ENCODE measurements around the gene PRDX2. TPM values are rescaled to one million over a fixed set of nuclear protein-coding genes. Genes with fewer than 3 reads are reported as not detected.
"Not testable (repeated sequence)": the region's sequence is repeated elsewhere in the genome, so short reads cannot be mapped to it uniquely, and the experiment has no call there.

The PRDX2 gene
- 187 and 189 TPM in 2 replicates for polyA plus RNA-seq (2013)

DNA sequence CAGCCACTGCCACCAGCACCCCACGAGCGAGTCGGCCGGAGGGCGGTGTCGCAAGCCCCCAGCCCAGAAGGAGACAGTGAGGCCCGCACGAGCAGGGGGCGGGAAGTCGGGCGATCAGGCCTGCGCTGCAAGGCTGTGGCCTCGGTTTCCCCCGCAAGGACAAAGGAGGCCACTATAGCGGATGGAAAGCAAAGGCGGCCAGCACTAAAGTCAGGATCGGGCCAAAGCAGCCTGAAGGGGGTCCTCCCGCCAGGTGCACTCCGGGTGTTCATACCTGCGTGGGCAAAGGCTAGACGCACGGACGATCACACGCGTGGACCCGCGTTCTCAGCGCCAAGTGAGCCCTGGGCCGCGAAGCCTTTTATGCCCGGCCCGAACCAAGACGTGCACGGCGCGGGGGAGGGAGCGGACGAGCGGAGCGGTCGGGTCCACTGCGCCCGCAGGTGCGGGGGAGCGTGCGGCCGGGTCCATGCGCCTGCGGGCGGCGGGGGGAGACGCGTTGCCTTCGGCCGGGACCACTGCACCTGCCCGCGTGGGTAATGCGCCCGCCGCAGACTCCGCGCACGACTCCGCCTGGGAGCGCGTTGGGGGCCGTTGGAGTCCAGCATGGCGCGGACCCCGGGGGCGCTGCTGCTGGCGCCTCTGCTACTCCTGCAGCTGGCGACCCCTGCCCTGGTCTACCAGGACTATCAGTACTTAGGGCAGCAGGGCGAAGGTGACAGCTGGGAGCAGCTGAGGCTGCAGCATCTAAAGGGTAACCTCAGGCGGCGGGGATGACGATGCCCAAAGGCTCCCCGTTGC, at the start of gene PRDX2, which contains the start of gene THSD8:
TSS of gene PRDX2 (minus strand) at position 335 of the 801 bp plus-strand sequence. CDS start 539 bp downstream, outside the sequence.
TSS of gene THSD8 (plus strand) at position 604 of the 801 bp plus-strand sequence. CDS start at position 607, 3 bp downstream.
- H3K36me3 ChIP-seq (ENCODE audit: control insufficient read depth in 1 of 2, insufficient read depth in 2 of 2, low read length in 2 of 2), result peaks cover 17% of the 10 kb centered on the region in 2 experiments
- H2BK120ac ChIP-seq (ENCODE audit: insufficient read depth, low read length, poor library complexity), result peak within 1 kb of the TSS; percentile 0
- H3K27me3 ChIP-seq (ENCODE audit: insufficient read depth, low read length), result no peaks in the 10 kb centered on the region
- H3K4me2 ChIP-seq (ENCODE audit: low read length), result peak within 1 kb of the TSS; percentile 92
- H3K9ac ChIP-seq (ENCODE audit: low read length), result peak within 1 kb of the TSS; percentile 87
- peak within 1 kb of the TSS; percentile 25 for H3K14ac ChIP-seq (ENCODE audit: low read length)
- H3K79me1 ChIP-seq (ENCODE audit: low read length), result peaks cover 11% of the 10 kb centered on the region
- no peak within 1 kb of the TSS for H2BK5ac ChIP-seq (ENCODE audit: low read depth, low read length, poor library complexity)
- H4K12ac ChIP-seq (ENCODE audit: low read depth, low read length), result peak within 1 kb of the TSS; percentile 3
- H2BK12ac ChIP-seq (ENCODE audit: low read length), result no peak within 1 kb of the TSS
- peak in 1 of 2 donors; percentile 84 for DNase-seq
- H3K79me2 ChIP-seq (ENCODE audit: control insufficient read depth, insufficient read depth, low read length, poor library complexity), result peaks cover 8% of the 10 kb centered on the region
- H3K4me1 ChIP-seq (ENCODE audit: control insufficient read depth in 1 of 2, insufficient read depth in 2 of 2, low read length in 2 of 2), result peaks cover 6 to 15% of the 10 kb centered on the region in 2 experiments
- WGBS (ENCODE audit: extremely low coverage, insufficient coverage, insufficient read length), result no CpG with 5 or more reads among the region's 78 CpGs
- H3K9me3 ChIP-seq (ENCODE audit: insufficient read depth, low read depth, low read length), result no peaks in the 10 kb centered on the region
- no peak within 1 kb of the TSS for H3K23ac ChIP-seq (ENCODE audit: low read length)
- H4K8ac ChIP-seq (ENCODE audit: low read depth, low read length), result peak within 1 kb of the TSS; percentile 63
- H3K18ac ChIP-seq (ENCODE audit: low read length), result peak within 1 kb of the TSS; percentile 13
- no peak within 1 kb of the TSS for H2AK5ac ChIP-seq (ENCODE audit: low read length)
- H4K91ac ChIP-seq (ENCODE audit: low read depth, low read length), result peak within 1 kb of the TSS; percentile 54
- H3K4ac ChIP-seq (ENCODE audit: low read depth, low read length), result peak within 1 kb of the TSS; percentile 20
- peak within 1 kb of the TSS; percentile 88 for H2AFZ ChIP-seq (ENCODE audit: insufficient read depth, low read length, poor library complexity)
- H3K27ac ChIP-seq (ENCODE audit: low read depth, low read length), result no peak within 1 kb of the TSS
- peak within 1 kb of the TSS; percentile 94 for H3K4me3 ChIP-seq (ENCODE audit: low read depth, low read length)

DNA sequence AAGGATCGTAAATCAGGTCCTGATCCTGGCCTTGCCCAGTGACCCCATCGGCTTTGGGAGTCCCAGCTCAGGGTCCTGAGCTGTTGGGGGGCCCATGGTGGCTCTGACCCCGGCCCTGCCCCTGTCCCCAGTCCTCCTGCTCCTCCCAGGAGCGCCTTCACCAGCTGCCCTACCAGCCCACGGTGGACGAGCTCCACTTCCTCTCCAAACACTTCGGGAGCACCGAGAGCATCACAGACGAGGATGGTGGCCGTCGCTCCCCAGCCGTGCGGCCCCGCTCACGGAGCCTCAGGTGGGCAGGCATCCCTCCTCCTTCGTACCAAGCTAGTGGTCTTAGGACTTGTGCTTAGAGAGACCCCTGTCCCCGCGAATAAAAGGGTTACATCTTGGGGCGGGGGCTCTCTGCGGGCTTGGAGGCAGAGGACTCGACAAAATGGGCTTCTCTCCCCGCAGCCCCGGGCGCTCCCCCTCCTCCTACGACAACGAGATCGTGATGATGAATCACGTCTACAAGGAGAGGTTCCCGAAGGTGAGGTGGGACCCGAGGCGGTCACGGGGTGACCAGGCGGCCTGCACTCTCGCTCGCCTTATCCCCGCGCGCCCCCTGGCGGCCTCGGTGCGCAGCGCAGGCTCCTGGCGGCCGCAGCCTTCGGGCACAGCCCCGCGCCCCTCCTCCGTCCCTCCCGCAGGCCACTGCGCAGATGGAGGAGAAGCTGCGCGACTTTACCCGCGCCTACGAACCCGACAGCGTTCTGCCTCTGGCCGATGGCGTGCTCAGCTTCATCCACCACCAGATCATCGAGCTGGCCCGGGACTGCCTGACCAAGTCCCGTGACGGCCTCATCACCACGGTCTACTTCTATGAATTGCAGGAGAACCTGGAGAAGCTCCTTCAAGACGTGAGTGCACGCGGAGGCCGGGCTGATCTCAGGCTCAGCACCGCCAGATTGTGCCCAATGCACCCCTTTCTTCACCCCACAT, 45.8 kb upstream of the PRDX2 start:
- H3K79me2 ChIP-seq (ENCODE audit: control insufficient read depth, insufficient read depth, low read length, poor library complexity), result no peaks in the 10 kb centered on the region
- H3K79me1 ChIP-seq (ENCODE audit: low read length), result no peaks in the 10 kb centered on the region
- H3K4me1 ChIP-seq (ENCODE audit: control insufficient read depth in 1 of 2, insufficient read depth in 2 of 2, low read length in 2 of 2), result peaks cover 0 to 3% of the 10 kb centered on the region in 2 experiments
- H3K4me3 ChIP-seq (ENCODE audit: low read depth, low read length), result no peak overlapping the region
- no peak overlapping the region for H3K23ac ChIP-seq (ENCODE audit: low read length)
- H3K14ac ChIP-seq (ENCODE audit: low read length), result no peak overlapping the region
- H3K4me2 ChIP-seq (ENCODE audit: low read length), result peak overlapping the region; percentile 57
- no peak overlapping the region for H2BK5ac ChIP-seq (ENCODE audit: low read depth, low read length, poor library complexity)
- H3K9ac ChIP-seq (ENCODE audit: low read length), result no peak overlapping the region
- DNase-seq, result peak; percentile 82 to 90
- peak overlapping the region; percentile 8 for H4K8ac ChIP-seq (ENCODE audit: low read depth, low read length)
- no peak overlapping the region for H2BK12ac ChIP-seq (ENCODE audit: low read length)
- no peak overlapping the region for H4K12ac ChIP-seq (ENCODE audit: low read depth, low read length)
- H4K91ac ChIP-seq (ENCODE audit: low read depth, low read length), result no peak overlapping the region
- WGBS (ENCODE audit: extremely low coverage, insufficient coverage, insufficient read length), result no CpG with 5 or more reads among the region's 69 CpGs
- no peak overlapping the region for H2BK120ac ChIP-seq (ENCODE audit: insufficient read depth, low read length, poor library complexity)
- no peak overlapping the region for H2AK5ac ChIP-seq (ENCODE audit: low read length)
- peak overlapping the region; percentile 57 for H2AFZ ChIP-seq (ENCODE audit: insufficient read depth, low read length, poor library complexity)
- no peaks in the 10 kb centered on the region for H3K36me3 ChIP-seq (ENCODE audit: control insufficient read depth in 1 of 2, insufficient read depth in 2 of 2, low read length in 2 of 2)
- no peaks in the 10 kb centered on the region for H3K27me3 ChIP-seq (ENCODE audit: insufficient read depth, low read length)
- peaks cover 3% of the 10 kb centered on the region for H3K9me3 ChIP-seq (ENCODE audit: insufficient read depth, low read depth, low read length)
- H3K27ac ChIP-seq (ENCODE audit: low read depth, low read length), result no peak overlapping the region
- H3K18ac ChIP-seq (ENCODE audit: low read length), result no peak overlapping the region
- H3K4ac ChIP-seq (ENCODE audit: low read depth, low read length), result no peak overlapping the region

DNA sequence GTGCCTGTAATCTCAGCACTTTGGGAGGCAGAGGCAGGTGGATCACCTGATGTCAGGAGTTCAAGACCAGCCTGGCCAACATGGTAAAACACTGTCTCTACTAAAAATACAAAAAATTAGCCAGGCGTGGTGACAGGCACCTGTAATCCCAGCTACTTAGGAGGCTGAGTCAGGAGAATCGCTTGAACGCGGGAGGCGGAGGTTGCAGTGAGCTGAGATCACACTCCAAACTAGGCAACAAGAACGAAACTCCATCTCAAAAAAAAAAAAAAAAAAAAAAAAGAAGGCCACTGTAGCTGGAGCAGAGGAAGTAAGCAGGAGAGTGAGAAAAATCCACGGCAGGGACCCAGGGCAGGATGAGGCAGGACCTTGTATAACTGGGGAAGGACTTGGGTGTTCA, 45.0 kb upstream of the PRDX2 start:
- not testable (repeated sequence) for H4K12ac ChIP-seq (ENCODE audit: low read depth, low read length); H4K91ac ChIP-seq (ENCODE audit: low read depth, low read length); H3K23ac ChIP-seq (ENCODE audit: low read length); H3K36me3 ChIP-seq (ENCODE audit: control insufficient read depth in 1 of 2, insufficient read depth in 2 of 2, low read length in 2 of 2); H3K4me3 ChIP-seq (ENCODE audit: low read depth, low read length); H4K8ac ChIP-seq (ENCODE audit: low read depth, low read length); H2BK12ac ChIP-seq (ENCODE audit: low read length); H3K27me3 ChIP-seq (ENCODE audit: insufficient read depth, low read length); H3K4me2 ChIP-seq (ENCODE audit: low read length); H3K79me2 ChIP-seq (ENCODE audit: control insufficient read depth, insufficient read depth, low read length, poor library complexity); H2AK5ac ChIP-seq (ENCODE audit: low read length); H3K79me1 ChIP-seq (ENCODE audit: low read length); H3K4me1 ChIP-seq (ENCODE audit: control insufficient read depth in 1 of 2, insufficient read depth in 2 of 2, low read length in 2 of 2); H3K9ac ChIP-seq (ENCODE audit: low read length); H2BK120ac ChIP-seq (ENCODE audit: insufficient read depth, low read length, poor library complexity); H3K4ac ChIP-seq (ENCODE audit: low read depth, low read length); H3K18ac ChIP-seq (ENCODE audit: low read length); H2BK5ac ChIP-seq (ENCODE audit: low read depth, low read length, poor library complexity); H3K27ac ChIP-seq (ENCODE audit: low read depth, low read length); DNase-seq; H3K9me3 ChIP-seq (ENCODE audit: insufficient read depth, low read depth, low read length); H3K14ac ChIP-seq (ENCODE audit: low read length); H2AFZ ChIP-seq (ENCODE audit: insufficient read depth, low read length, poor library complexity)
- WGBS (ENCODE audit: extremely low coverage, insufficient coverage, insufficient read length), result no CpG with 5 or more reads among the region's 7 CpGs

DNA sequence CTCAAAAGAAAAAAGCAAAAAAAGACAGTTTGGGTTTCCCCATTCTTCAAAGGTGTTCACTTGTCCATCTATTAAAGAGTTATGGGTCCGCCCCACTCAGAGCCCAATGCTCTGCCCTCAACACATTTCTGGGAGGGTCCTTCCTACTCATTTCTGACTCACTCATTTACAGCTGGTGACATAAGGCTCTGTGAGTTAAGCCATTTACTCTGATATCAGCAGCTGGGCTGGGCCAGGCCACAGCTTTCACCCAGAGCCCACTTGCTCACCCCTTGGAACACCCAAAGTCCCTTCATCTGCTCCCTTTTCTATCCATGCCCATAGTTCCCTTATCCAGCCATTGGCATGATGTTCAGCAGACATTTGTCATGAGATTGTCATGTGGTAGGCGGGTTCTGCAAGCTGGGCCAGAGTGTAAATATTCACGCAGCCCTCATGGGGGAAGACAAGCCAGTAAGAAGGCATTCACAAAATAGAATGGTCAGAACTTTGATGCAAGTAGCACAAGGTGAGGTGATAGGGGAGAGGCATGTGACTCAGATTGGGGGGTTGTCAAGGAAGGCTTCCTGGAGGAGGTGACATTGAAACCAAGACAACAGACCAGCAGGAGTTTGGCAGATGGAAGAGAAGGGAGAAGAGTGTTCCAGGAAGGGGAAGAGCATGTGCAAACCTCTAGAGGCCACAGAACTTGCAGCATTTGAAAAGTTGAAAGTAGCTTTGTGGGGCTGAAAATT, 42.6 kb upstream of the PRDX2 start:
- H3K9ac ChIP-seq (ENCODE audit: low read length), result no peak overlapping the region
- DNase-seq, result peak in 1 of 2 donors; percentile 46
- no peak overlapping the region for H2BK120ac ChIP-seq (ENCODE audit: insufficient read depth, low read length, poor library complexity)
- H3K4me1 ChIP-seq (ENCODE audit: control insufficient read depth in 1 of 2, insufficient read depth in 2 of 2, low read length in 2 of 2), result peaks cover 3 to 10% of the 10 kb centered on the region in 2 experiments
- no peak overlapping the region for H4K12ac ChIP-seq (ENCODE audit: low read depth, low read length)
- H3K36me3 ChIP-seq (ENCODE audit: control insufficient read depth in 1 of 2, insufficient read depth in 2 of 2, low read length in 2 of 2), result no peaks in the 10 kb centered on the region
- peaks cover 4% of the 10 kb centered on the region for H3K27me3 ChIP-seq (ENCODE audit: insufficient read depth, low read length)
- no peak overlapping the region for H3K23ac ChIP-seq (ENCODE audit: low read length)
- no peak overlapping the region for H4K8ac ChIP-seq (ENCODE audit: low read depth, low read length)
- no peak overlapping the region for H2BK12ac ChIP-seq (ENCODE audit: low read length)
- H3K27ac ChIP-seq (ENCODE audit: low read depth, low read length), result no peak overlapping the region
- H4K91ac ChIP-seq (ENCODE audit: low read depth, low read length), result no peak overlapping the region
- no peaks in the 10 kb centered on the region for H3K79me1 ChIP-seq (ENCODE audit: low read length)
- no peak overlapping the region for H3K4me2 ChIP-seq (ENCODE audit: low read length)
- WGBS (ENCODE audit: extremely low coverage, insufficient coverage, insufficient read length), result no CpG with 5 or more reads among the region's 3 CpGs
- H3K14ac ChIP-seq (ENCODE audit: low read length), result no peak overlapping the region
- H3K9me3 ChIP-seq (ENCODE audit: insufficient read depth, low read depth, low read length), result peaks cover 8% of the 10 kb centered on the region
- H3K18ac ChIP-seq (ENCODE audit: low read length), result no peak overlapping the region
- H3K4ac ChIP-seq (ENCODE audit: low read depth, low read length), result no peak overlapping the region
- H3K4me3 ChIP-seq (ENCODE audit: low read depth, low read length), result no peak overlapping the region
- H2AFZ ChIP-seq (ENCODE audit: insufficient read depth, low read length, poor library complexity), result no peak overlapping the region
- H2BK5ac ChIP-seq (ENCODE audit: low read depth, low read length, poor library complexity), result no peak overlapping the region
- H2AK5ac ChIP-seq (ENCODE audit: low read length), result no peak overlapping the region
- no peaks in the 10 kb centered on the region for H3K79me2 ChIP-seq (ENCODE audit: control insufficient read depth, insufficient read depth, low read length, poor library complexity)

All from trophoblast cell (in vitro differentiated cells and primary cell).